ENCODE measurements around the gene A3GALT2.

The A3GALT2 gene

DNA sequence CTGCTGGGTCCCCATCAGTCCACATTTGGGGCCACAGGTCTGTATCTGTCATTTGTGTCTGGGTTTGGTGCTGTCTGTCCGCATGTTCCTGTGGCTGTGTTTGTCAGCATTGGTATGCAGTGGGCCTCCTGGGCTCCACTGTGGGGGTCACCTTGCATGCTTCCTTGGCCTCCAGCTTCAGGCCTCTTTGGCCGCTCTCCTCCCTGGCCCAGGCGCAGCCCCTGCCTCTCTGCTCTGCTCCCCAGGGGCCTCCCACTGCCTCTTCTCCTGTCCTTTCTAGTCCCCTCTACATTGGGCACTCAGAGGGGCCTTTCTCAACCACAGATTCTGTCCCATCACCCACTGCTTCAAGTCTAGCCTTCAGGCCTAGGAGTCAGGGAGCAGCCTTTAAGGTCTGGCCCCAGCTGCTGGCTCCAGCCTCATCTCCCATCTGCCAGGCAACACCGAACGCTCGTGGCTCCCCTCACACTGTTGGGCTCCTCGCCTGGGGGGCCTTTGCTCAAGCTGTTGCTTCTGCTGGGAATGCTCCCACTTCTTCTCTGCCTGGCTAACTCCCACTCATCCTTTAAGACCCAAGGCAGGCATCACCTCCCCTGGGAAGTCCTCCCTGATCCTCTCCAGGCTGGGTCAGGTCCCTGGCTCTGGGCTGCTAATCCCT lies 50.0 kb downstream of the A3GALT2 start:
- no peak overlapping the region for H3K4me3 ChIP-seq (ENCODE audit: low read depth, low read length)
- H3K27me3 ChIP-seq (ENCODE audit: control insufficient read depth, insufficient read depth, low read length): no peaks in the 10 kb centered on the region
- no peaks in the 10 kb centered on the region for H3K9me3 ChIP-seq (ENCODE audit: control insufficient read depth, low read length)
- H3K27ac ChIP-seq: no peak overlapping the region
- H3K9ac ChIP-seq: no peak overlapping the region
- peaks cover 21% of the 10 kb centered on the region for H3K79me2 ChIP-seq
- no peaks in the 10 kb centered on the region for H3K36me3 ChIP-seq (ENCODE audit: control insufficient read depth, insufficient read depth, low read length)
- no peak overlapping the region for H3K4me2 ChIP-seq (ENCODE audit: low read length)
- TF ChIP-seq, protein P1, sequence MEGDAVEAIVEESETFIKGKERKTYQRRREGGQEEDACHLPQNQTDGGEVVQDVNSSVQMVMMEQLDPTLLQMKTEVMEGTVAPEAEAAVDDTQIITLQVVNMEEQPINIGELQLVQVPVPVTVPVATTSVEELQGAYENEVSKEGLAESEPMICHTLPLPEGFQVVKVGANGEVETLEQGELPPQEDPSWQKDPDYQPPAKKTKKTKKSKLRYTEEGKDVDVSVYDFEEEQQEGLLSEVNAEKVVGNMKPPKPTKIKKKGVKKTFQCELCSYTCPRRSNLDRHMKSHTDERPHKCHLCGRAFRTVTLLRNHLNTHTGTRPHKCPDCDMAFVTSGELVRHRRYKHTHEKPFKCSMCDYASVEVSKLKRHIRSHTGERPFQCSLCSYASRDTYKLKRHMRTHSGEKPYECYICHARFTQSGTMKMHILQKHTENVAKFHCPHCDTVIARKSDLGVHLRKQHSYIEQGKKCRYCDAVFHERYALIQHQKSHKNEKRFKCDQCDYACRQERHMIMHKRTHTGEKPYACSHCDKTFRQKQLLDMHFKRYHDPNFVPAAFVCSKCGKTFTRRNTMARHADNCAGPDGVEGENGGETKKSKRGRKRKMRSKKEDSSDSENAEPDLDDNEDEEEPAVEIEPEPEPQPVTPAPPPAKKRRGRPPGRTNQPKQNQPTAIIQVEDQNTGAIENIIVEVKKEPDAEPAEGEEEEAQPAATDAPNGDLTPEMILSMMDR (IDR thresholded peaks at IDR 0.05): no peak
- no peaks in the 10 kb centered on the region for H3K4me1 ChIP-seq
- H2AFZ ChIP-seq: no peak overlapping the region

DNA sequence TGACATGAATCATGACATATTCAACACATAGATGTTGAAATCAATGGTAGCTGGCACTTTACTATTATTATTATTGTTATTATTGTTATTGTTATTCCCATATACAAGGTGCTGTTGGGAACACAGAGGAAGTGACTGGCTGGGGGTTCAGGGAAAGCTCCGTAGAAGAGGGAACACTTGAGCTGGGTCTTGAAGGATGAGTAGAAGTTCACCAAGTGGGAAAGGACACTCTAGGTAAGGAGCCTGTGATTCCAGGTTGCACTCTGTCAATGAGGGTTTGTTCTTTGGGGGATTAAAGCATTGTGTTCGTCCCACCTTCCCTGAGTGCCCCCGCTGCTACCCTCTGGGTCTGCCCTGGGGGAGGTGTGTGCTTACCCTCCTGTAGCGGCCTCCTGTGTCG lies 50.5 kb downstream of the A3GALT2 start:
- no peak overlapping the region for H3K4me3 ChIP-seq (ENCODE audit: low read depth, low read length)
- no peaks in the 10 kb centered on the region for H3K9me3 ChIP-seq (ENCODE audit: control insufficient read depth, low read length)
- no peak overlapping the region for H3K9ac ChIP-seq
- no peak overlapping the region for H2AFZ ChIP-seq
- H3K27me3 ChIP-seq (ENCODE audit: control insufficient read depth, insufficient read depth, low read length): no peaks in the 10 kb centered on the region
- H3K79me2 ChIP-seq: peaks cover 24% of the 10 kb centered on the region
- H3K36me3 ChIP-seq (ENCODE audit: control insufficient read depth, insufficient read depth, low read length): no peaks in the 10 kb centered on the region
- TF ChIP-seq, protein P1 (IDR thresholded peaks at IDR 0.05): no peak
- no peak overlapping the region for H3K4me2 ChIP-seq (ENCODE audit: low read length)
- no peaks in the 10 kb centered on the region for H3K4me1 ChIP-seq
- no peak overlapping the region for H3K27ac ChIP-seq

- Histone ChIP-seq H3K9me3 (ENCODE audit: control insufficient read depth, low read length) (no peaks in the 10 kb centered on the region), H3K4me2 (ENCODE audit: low read length) (no peak overlapping the region), H2AFZ (no peak overlapping the region), H3K79me2 (peaks cover 29% of the 10 kb centered on the region), H3K9ac (no peak overlapping the region), H3K27ac (no peak overlapping the region), H3K36me3 (ENCODE audit: control insufficient read depth, insufficient read depth, low read length) (no peaks in the 10 kb centered on the region), H3K4me1 (no peaks in the 10 kb centered on the region), H3K4me3 (ENCODE audit: low read depth, low read length) (no peak overlapping the region), H3K27me3 (ENCODE audit: control insufficient read depth, insufficient read depth, low read length) (no peaks in the 10 kb centered on the region)
- TF ChIP-seq, protein P1 (IDR thresholded peaks at IDR 0.05): no peak
Observed at GRCh38 chr1:33269621-33270020, 51.3 kb downstream of the A3GALT2 start.

GRCh38 chr1:33268927-33269610 lies 51.8 kb downstream of the A3GALT2 start:
- Histone ChIP-seq H3K27ac (no peak overlapping the region), H3K4me1 (no peaks in the 10 kb centered on the region), H3K4me2 (ENCODE audit: low read length) (no peak overlapping the region), H2AFZ (no peak overlapping the region), H3K9me3 (ENCODE audit: control insufficient read depth, low read length) (no peaks in the 10 kb centered on the region), H3K27me3 (ENCODE audit: control insufficient read depth, insufficient read depth, low read length) (no peaks in the 10 kb centered on the region), H3K36me3 (ENCODE audit: control insufficient read depth, insufficient read depth, low read length) (no peaks in the 10 kb centered on the region), H3K4me3 (ENCODE audit: low read depth, low read length) (no peak overlapping the region), H3K79me2 (peaks cover 35% of the 10 kb centered on the region), H3K9ac (no peak overlapping the region)
- TF ChIP-seq, protein P1 (IDR thresholded peaks at IDR 0.05): no peak

GRCh38 chr1:33268457-33268856 lies 52.4 kb downstream of the A3GALT2 start:
- Histone ChIP-seq H3K9ac (no peak overlapping the region), H3K36me3 (ENCODE audit: control insufficient read depth, insufficient read depth, low read length) (no peaks in the 10 kb centered on the region), H3K4me1 (no peaks in the 10 kb centered on the region), H2AFZ (no peak overlapping the region), H3K4me2 (ENCODE audit: low read length) (no peak overlapping the region), H3K27ac (no peak overlapping the region), H3K27me3 (ENCODE audit: control insufficient read depth, insufficient read depth, low read length) (no peaks in the 10 kb centered on the region), H3K79me2 (peaks cover 39% of the 10 kb centered on the region), H3K4me3 (ENCODE audit: low read depth, low read length) (no peak overlapping the region), H3K9me3 (ENCODE audit: control insufficient read depth, low read length) (no peaks in the 10 kb centered on the region)
- TF ChIP-seq, protein P1 (IDR thresholded peaks at IDR 0.05): no peak

All from parathyroid adenoma (tissue), 2 donors.